Karpas-422 (cell line): ENCODE results near the gene ANXA7. TPM values are rescaled to one million over a fixed set of nuclear protein-coding genes. Genes with fewer than 3 reads are reported as not detected.

ENCODE experiments used
- DNase-seq: peaks from one replicate; pipeline ENCODE4 v3.0.0-alpha.2; 2015
- H2AFZ ChIP-seq: fragments of 200-600 bp; sonication (generic); 2 replicates; pipeline ENCODE4 v1.6.1; 2014; ENCODE audit warnings: antibody characterized with exemption, low read length, mixed read lengths
- H3K27ac ChIP-seq: fragments of 200-600 bp; sonication (generic); 2 replicates; pipeline ENCODE4 v1.5.1; 2014; ENCODE audit warnings: mild to moderate bottlenecking, low read length, moderate library complexity
- H3K27me3 ChIP-seq: fragments of 200-600 bp; sonication (generic); 2 replicates; pipeline ENCODE4 v1.6.1; 2014; ENCODE audit warnings: low read length, mixed read lengths
- H3K36me3 ChIP-seq: fragments of 200-600 bp; sonication (generic); 2 replicates; pipeline ENCODE4 v1.6.1; 2014; ENCODE audit warnings: low read length, mixed read lengths; ENCODE audit not compliant: insufficient read depth
- H3K4me1 ChIP-seq: fragments of 200-600 bp; sonication (generic); 2 replicates; pipeline ENCODE4 v1.6.1; 2014; ENCODE audit warnings: mild to moderate bottlenecking, low read length, mixed read lengths
- H3K4me2 ChIP-seq: fragments of 200-600 bp; sonication (generic); 2 replicates; pipeline ENCODE4 v1.6.1; 2014; ENCODE audit warnings: low read length, low read depth, mild to moderate bottlenecking; ENCODE audit not compliant: poor library complexity, severe bottlenecking
- H3K4me3 ChIP-seq: fragments of 200-600 bp; sonication (generic); 2 replicates; pipeline ENCODE4 v1.5.1; 2014; ENCODE audit warnings: mild to moderate bottlenecking, antibody characterized with exemption, low read length, mixed read lengths
- H3K79me2 ChIP-seq: fragments of 200-600 bp; sonication (generic); 2 replicates; pipeline ENCODE4 v1.6.1; 2014; ENCODE audit warnings: mild to moderate bottlenecking, low read length, mixed read lengths
- H3K9ac ChIP-seq: fragments of 200-600 bp; sonication (generic); 2 replicates; pipeline ENCODE4 v1.6.0; 2014; ENCODE audit warnings: low read length
- H3K9me2 ChIP-seq: fragments of 200-600 bp; sonication (generic), shearing (Covaris generic); replicated peaks from 2 replicates; pipeline ENCODE4 v1.6.0; 2014; ENCODE audit warnings: mild to moderate bottlenecking, low read length, moderate library complexity; ENCODE audit not compliant: insufficient read depth
- H3K9me3 ChIP-seq: fragments of 300-700, 200-600 bp; sonication (generic); 2 replicates; pipeline ENCODE4 v1.6.1; 2014; ENCODE audit warnings: low read length, mixed read lengths
- H4K20me1 ChIP-seq: fragments of 200-600 bp; sonication (generic); 2 replicates; pipeline ENCODE4 v1.6.1; 2014; ENCODE audit warnings: mild to moderate bottlenecking, antibody characterized with exemption, low read length, low read depth; ENCODE audit not compliant: insufficient read depth
- total RNA-seq: library from RNA; depleted of rRNA; stranded (reverse); fragments of >200 nt; shearing (Covaris generic); gene quantifications from 2 replicates; pipeline ENCODE4 v1.2.3, GENCODE V29; 2014; ENCODE audit warnings: low replicate concordance

ANXA7 gene
- total RNA-seq, 1 experiment from 2014 or later: 90.9 TPM

DNA sequence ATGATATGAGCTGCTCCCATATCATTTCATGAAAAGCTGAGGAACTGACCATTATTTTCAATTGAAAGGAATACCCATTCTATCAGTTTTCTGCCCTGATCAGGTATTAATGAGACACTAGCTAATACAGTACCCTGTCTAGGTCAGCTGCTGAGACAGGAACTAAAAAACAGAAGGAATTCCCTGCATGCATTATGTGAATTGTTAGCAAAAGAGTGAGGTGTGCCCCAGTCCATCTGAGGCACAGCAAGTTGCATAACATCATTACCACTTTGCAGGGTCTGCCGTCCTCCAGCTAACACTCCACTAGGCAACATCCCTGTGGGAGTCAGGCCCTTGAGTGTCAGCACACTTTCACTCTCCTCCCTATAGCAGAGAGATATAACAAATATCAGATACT is 30.6 kb upstream of the ANXA7 start:
- no peak overlapping the region for H2AFZ ChIP-seq
- H3K4me3 ChIP-seq: no peak overlapping the region
- peaks cover 6% of the 10 kb centered on the region; the same call in 1 of the 2 replicates for H3K36me3 ChIP-seq
- H3K4me1 ChIP-seq: no peaks in the 10 kb centered on the region; the same call in 1 of the 2 replicates
- no peaks in the 10 kb centered on the region for H3K9me2 ChIP-seq
- no peaks in the 10 kb centered on the region for H3K9me3 ChIP-seq
- no peak for DNase-seq
- no peaks in the 10 kb centered on the region for H3K27me3 ChIP-seq
- no peak overlapping the region for H3K27ac ChIP-seq
- H4K20me1 ChIP-seq: no peaks in the 10 kb centered on the region
- no peak overlapping the region for H3K9ac ChIP-seq
- no peak overlapping the region for H3K4me2 ChIP-seq
- no peaks in the 10 kb centered on the region; the same call in 1 of the 2 replicates for H3K79me2 ChIP-seq

- H3K4me1 ChIP-seq: no peaks in the 10 kb centered on the region; the same call in 1 of the 2 replicates
- H2AFZ ChIP-seq: no peak overlapping the region
- no peak overlapping the region for H3K4me3 ChIP-seq
- no peaks in the 10 kb centered on the region for H3K27me3 ChIP-seq
- no peaks in the 10 kb centered on the region for H3K9me3 ChIP-seq
- DNase-seq: no peak
- H3K4me2 ChIP-seq: no peak overlapping the region
- H3K79me2 ChIP-seq: no peaks in the 10 kb centered on the region
- H4K20me1 ChIP-seq: no peaks in the 10 kb centered on the region
- H3K27ac ChIP-seq: no peak overlapping the region
- H3K9me2 ChIP-seq: no peaks in the 10 kb centered on the region
- H3K9ac ChIP-seq: no peak overlapping the region
- H3K36me3 ChIP-seq: peaks cover 18% of the 10 kb centered on the region
Observed at GRCh38 chr10:73439605-73440312, 25.9 kb upstream of the ANXA7 start.

GRCh38 chr10:73439055-73439454 is 25.2 kb upstream of the ANXA7 start:
- H2AFZ ChIP-seq: no peak overlapping the region
- H4K20me1 ChIP-seq: no peaks in the 10 kb centered on the region
- H3K9ac ChIP-seq: no peak overlapping the region
- no peak for DNase-seq
- H3K9me2 ChIP-seq: no peaks in the 10 kb centered on the region
- no peaks in the 10 kb centered on the region for H3K27me3 ChIP-seq
- no peaks in the 10 kb centered on the region for H3K79me2 ChIP-seq
- no peak overlapping the region for H3K27ac ChIP-seq
- no peaks in the 10 kb centered on the region for H3K9me3 ChIP-seq
- H3K4me2 ChIP-seq: no peak overlapping the region
- H3K36me3 ChIP-seq: peaks cover 18% of the 10 kb centered on the region
- no peaks in the 10 kb centered on the region; the same call in 1 of the 2 replicates for H3K4me1 ChIP-seq
- H3K4me3 ChIP-seq: no peak overlapping the region

DNA sequence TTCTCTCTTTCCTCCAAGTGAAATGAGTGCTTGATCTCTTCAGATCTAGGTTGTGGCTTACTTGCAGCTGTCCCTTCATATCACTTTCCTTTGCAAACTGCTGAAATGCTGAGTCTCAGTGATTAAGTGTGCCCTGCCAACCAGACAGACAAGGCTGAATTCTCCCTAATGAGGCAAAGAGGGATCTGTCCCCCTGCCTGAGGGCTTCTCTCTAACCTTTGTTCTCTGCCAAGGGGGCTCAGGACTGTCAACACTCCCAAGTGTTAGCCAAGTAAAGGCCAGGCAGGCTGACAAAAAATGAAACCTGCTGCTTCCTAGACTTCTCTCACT is 19.6 kb upstream of the ANXA7 start, which contains the start of gene MSS51:
Gene MSS51, minus strand, starts transcription at position 24 of the 330 bp plus-strand sequence. CDS start 5,277 bp downstream, outside the sequence.
- no peaks in the 10 kb centered on the region for H4K20me1 ChIP-seq
- H3K4me2 ChIP-seq: no peak within 1 kb of the TSS
- H3K27ac ChIP-seq: no peak within 1 kb of the TSS
- no peaks in the 10 kb centered on the region for H3K79me2 ChIP-seq
- no peak for DNase-seq
- 0 out of 2 replicates have a peak, but pooled peaks cover 6% of the 10 kb centered on the region for H3K9me2 ChIP-seq
- H3K9me3 ChIP-seq: no peaks in the 10 kb centered on the region
- H3K27me3 ChIP-seq: no peaks in the 10 kb centered on the region
- no peak within 1 kb of the TSS for H3K9ac ChIP-seq
- H3K36me3 ChIP-seq: peaks cover 26% of the 10 kb centered on the region
- no peak within 1 kb of the TSS for H2AFZ ChIP-seq
- no peak within 1 kb of the TSS for H3K4me3 ChIP-seq
- H3K4me1 ChIP-seq: no peaks in the 10 kb centered on the region

- Histone ChIP-seq H3K79me2 (no peaks in the 10 kb centered on the region), H3K4me3 (no peak overlapping the region)
Observed at GRCh38 chr10:73432646-73433537, 19.0 kb upstream of the ANXA7 start.

DNA sequence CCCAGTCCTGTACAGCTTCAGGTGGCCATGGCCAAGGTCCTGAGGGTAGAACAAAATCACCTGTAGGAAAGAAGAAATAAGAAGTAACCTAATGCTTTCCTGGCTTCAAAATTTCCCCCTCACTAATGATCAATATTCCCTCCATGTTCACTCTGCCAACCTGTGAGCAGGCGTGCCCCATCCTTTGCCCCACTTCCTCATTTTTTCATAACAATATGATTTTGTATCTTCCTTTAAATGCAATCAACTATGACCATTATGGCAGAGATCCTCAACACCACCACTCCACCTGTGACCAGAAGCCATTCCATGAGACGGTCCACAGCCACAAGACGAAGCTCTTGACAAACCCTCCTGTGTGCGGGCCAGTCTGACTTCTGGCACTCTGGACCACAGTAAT is 12.5 kb upstream of the ANXA7 start:
- Histone ChIP-seq H3K4me1 (no peaks in the 10 kb centered on the region), H3K4me2 (no peak overlapping the region), H3K36me3 (peaks cover 44% of the 10 kb centered on the region; the same call in 1 of the 2 replicates), H3K27ac (no peak overlapping the region), H3K4me3 (no peak overlapping the region), H3K27me3 (no peaks in the 10 kb centered on the region), H3K79me2 (no peaks in the 10 kb centered on the region), H3K9ac (no peak overlapping the region), H2AFZ (no peak overlapping the region), H3K9me3 (no peaks in the 10 kb centered on the region), H3K9me2 (0 out of 2 replicates have a peak, but pooled peaks cover 6% of the 10 kb centered on the region), H4K20me1 (no peaks in the 10 kb centered on the region)
- DNase-seq: no peak

More at GRCh38 chr10:73432646-73433537, 19.0 kb upstream of the ANXA7 start:
- no peaks in the 10 kb centered on the region for H3K27me3 ChIP-seq
- no peaks in the 10 kb centered on the region for H3K9me3 ChIP-seq
- no peak overlapping the region for H3K4me2 ChIP-seq
- no peak for DNase-seq
- 0 out of 2 replicates have a peak, but pooled peaks cover 6% of the 10 kb centered on the region for H3K9me2 ChIP-seq
- H4K20me1 ChIP-seq: no peaks in the 10 kb centered on the region
- no peak overlapping the region for H3K9ac ChIP-seq
- no peaks in the 10 kb centered on the region for H3K4me1 ChIP-seq
- no peak overlapping the region for H2AFZ ChIP-seq
- no peak overlapping the region for H3K27ac ChIP-seq
- peaks cover 21% of the 10 kb centered on the region; the same call in 1 of the 2 replicates for H3K36me3 ChIP-seq

GRCh38 chr10:73424478-73424877 is 10.6 kb upstream of the ANXA7 start:
- H3K9ac ChIP-seq: no peak overlapping the region
- no peaks in the 10 kb centered on the region for H3K9me2 ChIP-seq
- no peaks in the 10 kb centered on the region for H3K9me3 ChIP-seq
- H3K4me2 ChIP-seq: no peak overlapping the region
- no peak overlapping the region for H2AFZ ChIP-seq
- no peaks in the 10 kb centered on the region for H3K4me1 ChIP-seq
- no peak overlapping the region for H3K4me3 ChIP-seq
- DNase-seq: no peak
- no peaks in the 10 kb centered on the region for H3K27me3 ChIP-seq
- H3K36me3 ChIP-seq: peaks cover 30% of the 10 kb centered on the region; the same call in 1 of the 2 replicates
- H4K20me1 ChIP-seq: no peaks in the 10 kb centered on the region
- no peaks in the 10 kb centered on the region for H3K79me2 ChIP-seq
- no peak overlapping the region for H3K27ac ChIP-seq

DNA sequence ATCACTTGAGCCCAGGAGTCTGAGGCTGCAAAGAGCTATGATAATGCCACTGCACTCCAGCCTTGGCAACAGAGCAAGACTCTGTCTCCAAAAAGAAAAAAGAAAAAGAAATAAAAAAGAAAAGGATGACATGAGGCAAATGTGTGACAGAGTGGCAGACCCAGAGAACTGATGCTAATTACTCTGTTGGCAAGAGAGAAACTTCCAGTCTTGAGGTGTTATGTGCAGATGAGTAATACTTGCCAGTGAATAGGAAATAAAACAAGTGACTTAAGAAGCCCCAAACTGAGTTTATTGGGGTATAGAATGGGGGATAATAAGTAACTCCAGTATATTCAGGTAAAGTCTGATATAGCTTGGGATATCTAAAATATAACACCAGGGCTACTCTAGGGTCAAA is 9.5 kb upstream of the ANXA7 start:
- H3K9me3 ChIP-seq: no peaks in the 10 kb centered on the region
- H3K36me3 ChIP-seq: peaks cover 30% of the 10 kb centered on the region; the same call in 1 of the 2 replicates
- no peaks in the 10 kb centered on the region for H4K20me1 ChIP-seq

More for the DNA sequence above, 9.5 kb upstream of the ANXA7 start:
- Histone ChIP-seq H3K9me2 (no peaks in the 10 kb centered on the region), H3K79me2 (no peaks in the 10 kb centered on the region), H3K9ac (no peak overlapping the region), H3K27me3 (no peaks in the 10 kb centered on the region), H3K4me1 (no peaks in the 10 kb centered on the region), H3K4me2 (no peak overlapping the region), H3K27ac (no peak overlapping the region), H2AFZ (no peak overlapping the region), H3K4me3 (no peak overlapping the region)
- DNase-seq: no peak
